NCI-H1092 treated with DMSO at 0.1 percent for 48 hours (cell line): ENCODE measurements around the gene NR4A3.
A peak's percentile ranks its signal among the peaks of the same experiment; 100 is the strongest.
"Not testable (repeated sequence)": the region's sequence is repeated elsewhere in the genome, so short reads cannot be mapped to it uniquely, and the experiment has no call there.

Experiments used
- DNase-seq: peaks from one replicate; lab custom pipeline; 2025; lab: John Stamatoyannopoulos, UW

NR4A3 gene

GRCh38 chr9:99821396-99822108 is at the start of gene NR4A3:
NR4A3 (plus strand) TSS chr9:99821885; CDS start chr9:99828043, 6,158 bp downstream.
- peak; percentile 81 for DNase-seq

DNA sequence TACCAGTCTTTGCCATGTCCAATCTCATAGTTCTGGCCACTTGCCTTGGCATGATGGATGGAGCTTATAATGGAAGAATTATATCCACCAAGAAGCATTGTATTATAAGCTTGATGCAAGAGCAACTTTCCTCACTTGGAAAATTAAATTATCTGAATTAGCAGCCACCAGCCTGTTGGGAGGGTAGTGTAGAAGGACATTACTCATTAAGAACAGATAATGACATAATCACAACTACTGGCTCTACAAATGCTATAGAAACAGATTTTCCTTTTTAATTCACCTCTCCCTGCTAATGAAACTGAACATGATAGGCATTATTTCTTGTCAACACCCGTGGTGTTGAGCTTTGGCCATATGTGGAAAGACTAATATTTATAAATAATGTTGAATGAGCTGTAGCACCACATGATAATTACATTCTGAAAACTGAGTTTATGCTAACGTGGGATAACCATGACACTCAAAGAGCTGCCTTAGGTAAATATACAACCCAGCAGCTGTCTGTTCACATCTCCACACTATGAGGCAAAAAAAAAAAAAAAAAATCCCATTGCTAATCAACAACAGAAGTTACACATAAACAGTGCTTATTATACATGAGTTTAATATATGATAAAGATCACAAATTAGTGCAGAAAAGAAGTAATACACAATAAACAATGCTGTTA is 48.1 kb upstream of the NR4A3 start:
- DNase-seq, result peak; percentile 11

DNA sequence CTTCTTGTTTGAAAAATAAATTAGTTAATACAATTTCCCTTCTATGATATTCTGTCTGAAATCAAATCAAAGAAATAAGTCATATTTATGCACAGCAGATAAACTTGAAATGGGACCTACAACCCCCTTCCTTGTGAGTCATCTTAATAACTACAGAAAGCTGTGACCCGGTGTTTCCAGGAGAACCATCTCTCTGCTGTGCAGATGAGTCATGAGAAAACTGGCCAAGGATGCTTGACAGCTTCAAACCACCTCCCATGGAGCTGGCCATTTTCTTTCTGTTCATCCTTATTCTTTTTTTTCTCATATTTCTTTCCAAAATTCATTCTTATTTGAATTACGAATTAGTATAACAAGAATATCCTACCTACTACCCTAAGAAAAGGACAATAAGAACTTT is 43.4 kb upstream of the NR4A3 start:
- no peak for DNase-seq

DNA sequence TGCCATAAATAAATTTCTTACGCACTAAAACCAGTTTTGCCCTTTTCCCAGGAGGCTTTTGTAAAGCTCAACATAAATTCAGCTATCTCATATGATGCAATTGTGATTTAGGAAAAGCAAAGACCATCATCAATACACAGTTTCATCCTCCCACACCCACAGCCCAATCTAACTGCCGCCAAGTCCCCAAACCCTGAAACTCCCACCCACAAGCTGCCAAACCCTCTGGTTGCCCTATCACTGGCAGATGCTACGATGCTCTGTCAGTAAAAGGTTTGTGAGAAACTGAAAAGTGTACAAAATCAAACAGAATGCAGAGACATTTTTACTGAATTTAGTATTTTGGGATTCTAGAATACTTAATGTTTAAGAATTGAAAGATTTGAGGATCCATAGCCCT is 42.8 kb upstream of the NR4A3 start:
- DNase-seq, result no peak

GRCh38 chr9:99779277-99779676 is 42.4 kb upstream of the NR4A3 start:
- no peak for DNase-seq

DNA sequence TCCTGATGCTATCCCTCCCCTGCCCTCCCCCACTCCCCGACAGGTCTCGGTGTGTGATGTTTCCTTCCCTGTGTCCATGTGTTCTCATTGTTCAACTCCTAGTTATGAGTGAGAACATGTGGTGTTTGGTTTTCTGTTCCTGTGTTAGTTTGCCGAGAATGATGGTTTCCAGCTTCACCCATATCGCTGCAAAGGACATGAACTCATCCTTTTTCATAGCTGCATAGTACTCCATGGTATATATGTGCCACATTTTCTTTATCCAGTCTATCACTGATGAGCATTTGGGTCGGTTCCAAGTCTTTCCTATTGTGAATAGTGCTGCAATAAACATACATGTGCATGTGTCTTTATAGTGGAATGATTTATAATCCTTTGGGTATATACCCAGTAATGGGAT is 39.3 kb upstream of the NR4A3 start:
- not testable (repeated sequence) for DNase-seq

DNA sequence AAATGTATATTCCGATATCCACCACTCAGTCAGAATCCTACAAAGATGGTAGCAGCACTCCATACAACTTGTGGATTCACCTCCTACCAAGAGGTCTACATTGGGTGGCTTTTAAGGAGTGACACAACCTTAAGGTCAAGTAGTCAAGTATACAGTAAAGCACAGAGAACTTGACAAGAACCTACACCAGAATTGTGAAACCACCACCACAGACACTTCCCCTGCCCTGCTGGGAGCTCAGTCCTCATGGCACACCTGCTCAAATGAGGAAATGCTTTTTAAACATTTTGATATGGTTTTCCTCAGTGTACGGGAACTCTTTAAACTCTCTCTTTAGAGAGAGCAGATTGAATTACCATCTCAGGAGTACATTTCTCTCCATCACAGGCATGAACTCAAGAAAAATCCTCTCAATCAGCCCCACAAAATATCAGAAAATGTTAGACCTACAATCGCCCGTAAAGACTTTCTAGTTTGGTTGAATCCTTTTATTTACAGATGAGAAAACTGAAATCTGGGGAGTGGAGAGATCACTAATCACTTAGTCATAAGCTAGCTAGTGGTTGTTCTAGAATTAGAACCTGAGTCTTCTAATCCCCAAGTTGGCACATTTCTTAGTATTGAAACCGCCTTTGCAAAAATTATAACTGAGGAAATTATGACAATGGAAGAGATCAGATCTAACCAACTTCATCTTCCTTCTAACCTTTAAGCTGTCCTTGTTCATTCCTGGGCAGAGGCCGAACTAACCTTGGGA is 38.5 kb upstream of the NR4A3 start:
- no peak for DNase-seq

GRCh38 chr9:99783799-99784198 is 37.9 kb upstream of the NR4A3 start:
- no peak for DNase-seq

DNA sequence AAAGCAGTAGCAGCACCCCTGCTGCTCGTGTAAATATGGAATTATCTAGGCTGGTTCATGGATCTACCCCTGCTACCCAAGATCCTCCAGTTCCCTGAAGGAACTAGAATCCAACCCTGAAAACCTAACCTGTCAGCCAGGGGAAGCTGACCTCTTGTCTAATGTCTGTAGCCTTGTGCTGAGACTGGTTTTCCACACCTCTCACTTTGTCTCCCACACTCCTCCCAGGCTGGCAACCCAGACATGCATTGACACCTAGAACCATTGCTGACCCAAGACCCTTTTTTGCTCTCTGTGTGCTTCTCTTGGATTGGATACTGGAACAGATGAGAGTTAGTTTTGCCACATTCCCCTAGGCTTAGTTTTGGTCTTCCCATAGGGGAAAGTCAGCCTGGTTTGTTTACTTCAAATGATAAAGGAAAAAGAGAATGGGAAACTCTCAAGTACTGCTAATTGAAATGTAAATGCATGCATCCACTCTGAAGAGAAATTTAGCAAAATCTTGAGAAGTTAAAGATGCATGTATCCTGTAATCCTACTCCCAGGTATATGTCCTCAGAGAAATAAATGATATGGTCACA is 36.6 kb upstream of the NR4A3 start:
- DNase-seq, result no peak

- no peak for DNase-seq
Observed at GRCh38 chr9:99787556-99787955, 34.1 kb upstream of the NR4A3 start.

- DNase-seq, result no peak
Observed at GRCh38 chr9:99793528-99793927, 28.2 kb upstream of the NR4A3 start.

DNA sequence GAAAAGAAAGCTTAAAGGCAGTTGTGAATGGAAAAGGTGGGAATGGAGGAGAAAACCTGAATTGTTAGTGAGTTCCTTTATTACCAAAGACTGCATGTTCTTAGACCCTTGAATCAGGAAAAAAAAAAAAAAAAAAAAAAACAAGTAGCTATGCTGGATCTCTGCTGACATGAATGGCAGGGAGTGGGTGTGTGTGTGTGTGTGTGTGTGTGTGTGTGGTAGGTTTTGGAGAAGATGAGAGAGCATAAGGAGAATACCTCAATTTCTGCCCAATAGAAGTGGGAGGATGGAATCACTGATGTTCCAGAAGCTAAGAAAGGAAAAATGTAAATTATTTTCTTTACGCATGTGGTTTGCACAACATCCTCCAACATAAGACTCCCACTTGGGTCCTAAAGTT is 25.5 kb upstream of the NR4A3 start:
- DNase-seq, result no peak

DNA sequence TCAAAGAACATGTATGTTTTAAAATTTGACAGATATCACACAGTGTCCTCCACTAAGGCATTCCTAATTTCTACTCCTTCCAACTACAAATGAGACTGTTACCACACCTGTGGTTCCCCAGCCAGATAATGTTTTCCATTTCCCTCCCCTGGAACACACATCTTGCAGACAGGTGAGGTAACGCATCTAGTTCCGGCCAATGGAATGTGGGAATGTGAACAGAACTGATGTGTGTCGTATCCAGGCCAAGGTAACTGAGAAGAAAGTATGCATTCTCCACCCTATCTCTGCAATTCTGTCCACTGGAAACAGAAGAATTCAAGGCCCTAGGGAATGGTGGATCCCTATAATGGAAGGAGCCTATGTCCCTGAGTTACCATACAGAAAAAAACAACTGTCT is 19.9 kb upstream of the NR4A3 start:
- no peak for DNase-seq

DNA sequence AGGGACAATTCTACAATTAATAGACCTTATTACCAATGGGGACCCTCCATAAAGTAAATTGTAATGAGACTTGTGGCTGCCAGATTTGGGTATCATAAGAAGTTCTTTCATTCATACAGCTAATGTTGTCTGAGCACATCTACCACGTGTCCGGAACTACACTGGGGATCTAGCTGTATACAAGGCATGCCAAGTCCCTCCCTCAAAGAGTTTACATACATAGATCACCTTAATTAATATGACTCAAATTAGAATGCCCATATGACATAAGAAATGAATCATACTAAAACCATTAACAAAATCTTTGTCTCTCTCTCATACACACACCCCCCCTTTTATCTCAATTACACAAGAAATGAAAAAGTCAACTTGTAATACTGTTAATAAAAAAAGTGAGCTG is 18.0 kb upstream of the NR4A3 start:
- DNase-seq, result no peak

- peak; percentile 43 for DNase-seq
Observed at GRCh38 chr9:99807276-99807852, 14.3 kb upstream of the NR4A3 start.

GRCh38 chr9:99807956-99808355 is 13.7 kb upstream of the NR4A3 start:
- DNase-seq, result no peak

GRCh38 chr9:99808454-99808853 is 13.2 kb upstream of the NR4A3 start:
- DNase-seq, result no peak

GRCh38 chr9:99809586-99810319 is 11.9 kb upstream of the NR4A3 start:
- DNase-seq, result no peak

GRCh38 chr9:99811172-99811571 is 10.5 kb upstream of the NR4A3 start:
- DNase-seq, result no peak

GRCh38 chr9:99811598-99812383 is 9.9 kb upstream of the NR4A3 start:
- DNase-seq, result no peak

DNA sequence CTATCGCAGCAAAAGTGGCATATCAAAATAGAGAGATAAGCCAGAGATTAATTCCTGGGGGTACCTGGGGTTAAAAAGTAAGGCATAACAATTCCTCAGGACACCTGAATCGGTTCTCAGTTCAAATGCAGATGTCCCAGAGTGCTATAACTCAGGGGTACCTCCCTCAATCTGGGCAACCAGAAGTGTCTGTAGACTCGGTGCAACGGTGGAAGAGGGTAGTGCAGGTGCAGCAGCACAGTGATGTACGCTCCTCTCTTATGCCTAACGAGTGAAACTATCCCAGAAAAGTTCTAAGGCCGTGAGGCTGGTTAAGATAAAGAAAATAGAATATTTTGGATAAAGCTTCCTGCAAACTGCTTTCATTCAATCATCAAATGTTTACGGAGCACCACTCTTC is 7.9 kb upstream of the NR4A3 start:
- DNase-seq, result no peak
